WTC11 (cell line): ENCODE measurements around the gene EIF5. TPM values are rescaled to one million over a fixed set of nuclear protein-coding genes. Genes with fewer than 3 reads are reported as not detected.

ENCODE experiments used
- ATAC-seq: fragments of 200-7000 bp; cut with Tn5 transposase; 2 replicates; pipeline ENCODE4 v1.10.0; 2021; ENCODE audit warnings: mild to moderate bottlenecking, moderate library complexity
- CTCF ChIA-PET: fragments of 300-600 bp; sonication (Branson Sonifier 250); formaldehyde crosslinking; loops from one replicate; lab custom pipeline; 2021; ENCODE audit warnings: antibody characterized with exemption; lab: Charles Lee
- POLR2A ChIA-PET: fragments of 350-600 bp; sonication (Branson Sonifier 250); formaldehyde crosslinking; loops from one replicate; lab custom pipeline; 2021; ENCODE audit warnings: antibody characterized with exemption; lab: Charles Lee
- DNase-seq: peaks from one replicate; pipeline ENCODE4 v3.0.0; 2021; ENCODE audit warnings: low spot score
- H3K27ac Mint-ChIP-seq: 2 replicates; pipeline ENCODE4 v1.8.0; 2021; ENCODE audit warnings: mixed read lengths
- H3K27me3 Mint-ChIP-seq: 2 replicates; pipeline ENCODE4 v1.8.0; 2021; ENCODE audit warnings: low read depth, mild to moderate bottlenecking, moderate library complexity, mixed read lengths
- H3K36me3 Mint-ChIP-seq: 2 replicates; pipeline ENCODE4 v1.8.0; 2021; ENCODE audit warnings: mixed read lengths
- H3K4me1 Mint-ChIP-seq: 2 replicates; pipeline ENCODE4 v1.8.0; 2022; ENCODE audit warnings: mixed read lengths
- H3K4me3 Mint-ChIP-seq: 2 replicates; pipeline ENCODE4 v1.8.0; 2021; ENCODE audit warnings: mild to moderate bottlenecking, moderate library complexity, mixed read lengths
- H3K9me3 Mint-ChIP-seq: 2 replicates; pipeline ENCODE4 v1.8.0; 2021; ENCODE audit warnings: mixed read lengths
- CREB1 ChIP-seq: sonication (generic); formaldehyde crosslinking; IDR thresholded peaks from 2 replicates; pipeline ENCODE4 v1.8.0; 2023; ENCODE audit warnings: mild to moderate bottlenecking, missing genetic modification reagents
- CREM ChIP-seq: sonication (generic); formaldehyde crosslinking; IDR thresholded peaks from 2 replicates; pipeline ENCODE4 v1.8.1; 2022; ENCODE audit warnings: mild to moderate bottlenecking, missing genetic modification reagents, moderate library complexity
- ESRRA ChIP-seq: sonication (generic); formaldehyde crosslinking; IDR thresholded peaks from 2 replicates; pipeline ENCODE4 v1.8.1; 2022; ENCODE audit warnings: mild to moderate bottlenecking, missing genetic modification reagents, borderline replicate concordance
- FOXJ3 ChIP-seq: sonication (generic); formaldehyde crosslinking; IDR thresholded peaks from 2 replicates; pipeline ENCODE4 v1.9.0; 2021; ENCODE audit warnings: missing genetic modification reagents, mild to moderate bottlenecking, borderline replicate concordance
- GRHL2 ChIP-seq: fragments of 250-450 bp; sonication (Bioruptor Pico); IDR thresholded peaks from 2 replicates; pipeline ENCODE4 v1.8.0; 2022; ENCODE audit warnings: mild to moderate bottlenecking, moderate library complexity; ENCODE audit not compliant: insufficient replicate concordance, severe bottlenecking
- HMGA2 ChIP-seq: fragments of 250-450 bp; sonication (Bioruptor Pico); IDR thresholded peaks from 2 replicates; pipeline ENCODE4 v1.4.0; 2021; ENCODE audit warnings: mild to moderate bottlenecking, moderate library complexity
- JUN ChIP-seq: sonication (generic); formaldehyde crosslinking; IDR thresholded peaks from 2 replicates; pipeline ENCODE4 v1.8.0; 2023; ENCODE audit warnings: mild to moderate bottlenecking, missing genetic modification reagents
- NFE2L1 ChIP-seq: sonication (generic); formaldehyde crosslinking; IDR thresholded peaks from 2 replicates; pipeline ENCODE4 v1.8.1; 2023; ENCODE audit warnings: missing genetic modification reagents
- NFYB ChIP-seq: sonication (generic); formaldehyde crosslinking; conservative IDR thresholded peaks from 2 replicates; pipeline ENCODE4 v1.8.0; 2022; ENCODE audit warnings: low read depth, missing genetic modification reagents
- NR3C1 ChIP-seq: sonication (generic); formaldehyde crosslinking; conservative IDR thresholded peaks from 2 replicates; pipeline ENCODE4 v1.8.1; 2023; ENCODE audit warnings: low read depth, mild to moderate bottlenecking, missing genetic modification reagents
- RELA ChIP-seq: sonication (generic); formaldehyde crosslinking; IDR thresholded peaks from 2 replicates; pipeline ENCODE4 v1.8.1; 2022; ENCODE audit warnings: missing genetic modification reagents, mild to moderate bottlenecking, borderline replicate concordance
- TP53 ChIP-seq: sonication (generic); formaldehyde crosslinking; IDR thresholded peaks from 2 replicates; pipeline ENCODE4 v1.8.1; 2023; ENCODE audit warnings: mild to moderate bottlenecking, missing genetic modification reagents
- USF2 ChIP-seq: sonication (generic); formaldehyde crosslinking; IDR thresholded peaks from 2 replicates; pipeline ENCODE4 v1.8.1; 2023; ENCODE audit warnings: mild to moderate bottlenecking, missing genetic modification reagents, moderate library complexity
- ZNF425 ChIP-seq: fragments of 250-450 bp; sonication (Bioruptor Pico); conservative IDR thresholded peaks from 2 replicates; pipeline ENCODE4 v1.9.0; 2021; ENCODE audit warnings: mild to moderate bottlenecking
- total RNA-seq: library from RNA; stranded (reverse); gene quantifications from 3 replicates; pipeline ENCODE4 v1.2.3, GENCODE V29; 2021
- TF ChIP-seq, protein P1 (sequence below): sonication (generic); formaldehyde crosslinking; IDR thresholded peaks from 2 replicates; pipeline ENCODE4 v1.8.1; 2022; ENCODE audit warnings: low read depth, mild to moderate bottlenecking, moderate library complexity, missing genetic modification reagents, borderline replicate concordance
- TF ChIP-seq, protein P2 (sequence below): sonication (generic); formaldehyde crosslinking; IDR thresholded peaks from 2 replicates; pipeline ENCODE4 v1.8.1; 2022; ENCODE audit warnings: missing genetic modification reagents, borderline replicate concordance
- TF ChIP-seq, protein P3 (sequence below): fragments of 250-450 bp; sonication (Bioruptor Pico); IDR thresholded peaks from 2 replicates; pipeline ENCODE4 v1.9.0; 2021; ENCODE audit warnings: mild to moderate bottlenecking
- TF ChIP-seq, protein P4 (sequence below): sonication (generic); formaldehyde crosslinking; IDR thresholded peaks from 2 replicates; pipeline ENCODE4 v1.8.1; 2022; ENCODE audit warnings: mild to moderate bottlenecking, missing genetic modification reagents, moderate library complexity, borderline replicate concordance

The EIF5 gene
- total RNA-seq, 1 experiment from 2014 or later = 282 TPM

GRCh38 chr14:103311171-103311997, 22.7 kb upstream of the EIF5 start:
- Mint-ChIP-seq H3K36me3 (no peaks in the 10 kb centered on the region), H3K27me3 (no peaks in the 10 kb centered on the region; the same call in 1 of the 2 replicates), H3K4me3 (no peak overlapping the region), H3K4me1 (peaks cover 3% of the 10 kb centered on the region; the same call in 1 of the 2 replicates), H3K27ac (no peak overlapping the region), H3K9me3 (no peaks in the 10 kb centered on the region)
- ChIA-PET CTCF (interaction anchor here (0.5 to 2.5 kb wide), 2 partner anchors 39 to 206 kb away, joined by 4 to 7 read pairs; no protein-coding TSS in a partner anchor), POLR2A (no interaction called here)
- no peak for DNase-seq
- TF ChIP-seq GRHL2 = no peak
- TF ChIP-seq ESRRA (CRISPR knock-in tag) = no peak
- TF ChIP-seq FOXJ3 (CRISPR knock-in tag) = no peak
- no peak for TF ChIP-seq USF2 (CRISPR knock-in tag)
- ATAC-seq = no peak

GRCh38 chr14:103312006-103312635, 21.9 kb upstream of the EIF5 start:
- DNase-seq (no peak), ATAC-seq (no peak)
- ChIA-PET CTCF (no interaction called here), POLR2A (no interaction called here)
- TF ChIP-seq, protein P1, sequence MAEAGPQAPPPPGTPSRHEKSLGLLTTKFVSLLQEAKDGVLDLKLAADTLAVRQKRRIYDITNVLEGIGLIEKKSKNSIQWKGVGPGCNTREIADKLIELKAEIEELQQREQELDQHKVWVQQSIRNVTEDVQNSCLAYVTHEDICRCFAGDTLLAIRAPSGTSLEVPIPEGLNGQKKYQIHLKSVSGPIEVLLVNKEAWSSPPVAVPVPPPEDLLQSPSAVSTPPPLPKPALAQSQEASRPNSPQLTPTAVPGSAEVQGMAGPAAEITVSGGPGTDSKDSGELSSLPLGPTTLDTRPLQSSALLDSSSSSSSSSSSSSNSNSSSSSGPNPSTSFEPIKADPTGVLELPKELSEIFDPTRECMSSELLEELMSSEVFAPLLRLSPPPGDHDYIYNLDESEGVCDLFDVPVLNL (CRISPR knock-in tag) = no peak
- TF ChIP-seq JUN (CRISPR knock-in tag) (no peak), CREM (CRISPR knock-in tag) (no peak), HMGA2 (CRISPR knock-in tag) (no peak), NFYB (CRISPR knock-in tag) (no peak), NFE2L1 (CRISPR knock-in tag) (no peak)
- TF ChIP-seq, protein P2, sequence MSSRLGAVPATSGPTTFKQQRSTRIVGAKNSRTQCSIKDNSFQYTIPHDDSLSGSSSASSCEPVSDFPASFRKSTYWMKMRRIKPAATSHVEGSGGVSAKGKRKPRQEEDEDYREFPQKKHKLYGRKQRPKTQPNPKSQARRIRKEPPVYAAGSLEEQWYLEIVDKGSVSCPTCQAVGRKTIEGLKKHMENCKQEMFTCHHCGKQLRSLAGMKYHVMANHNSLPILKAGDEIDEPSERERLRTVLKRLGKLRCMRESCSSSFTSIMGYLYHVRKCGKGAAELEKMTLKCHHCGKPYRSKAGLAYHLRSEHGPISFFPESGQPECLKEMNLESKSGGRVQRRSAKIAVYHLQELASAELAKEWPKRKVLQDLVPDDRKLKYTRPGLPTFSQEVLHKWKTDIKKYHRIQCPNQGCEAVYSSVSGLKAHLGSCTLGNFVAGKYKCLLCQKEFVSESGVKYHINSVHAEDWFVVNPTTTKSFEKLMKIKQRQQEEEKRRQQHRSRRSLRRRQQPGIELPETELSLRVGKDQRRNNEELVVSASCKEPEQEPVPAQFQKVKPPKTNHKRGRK (CRISPR knock-in tag) = no peak
- TF ChIP-seq, protein P3, sequence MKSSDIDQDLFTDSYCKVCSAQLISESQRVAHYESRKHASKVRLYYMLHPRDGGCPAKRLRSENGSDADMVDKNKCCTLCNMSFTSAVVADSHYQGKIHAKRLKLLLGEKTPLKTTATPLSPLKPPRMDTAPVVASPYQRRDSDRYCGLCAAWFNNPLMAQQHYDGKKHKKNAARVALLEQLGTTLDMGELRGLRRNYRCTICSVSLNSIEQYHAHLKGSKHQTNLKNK = no peak
- TF ChIP-seq, protein P4, sequence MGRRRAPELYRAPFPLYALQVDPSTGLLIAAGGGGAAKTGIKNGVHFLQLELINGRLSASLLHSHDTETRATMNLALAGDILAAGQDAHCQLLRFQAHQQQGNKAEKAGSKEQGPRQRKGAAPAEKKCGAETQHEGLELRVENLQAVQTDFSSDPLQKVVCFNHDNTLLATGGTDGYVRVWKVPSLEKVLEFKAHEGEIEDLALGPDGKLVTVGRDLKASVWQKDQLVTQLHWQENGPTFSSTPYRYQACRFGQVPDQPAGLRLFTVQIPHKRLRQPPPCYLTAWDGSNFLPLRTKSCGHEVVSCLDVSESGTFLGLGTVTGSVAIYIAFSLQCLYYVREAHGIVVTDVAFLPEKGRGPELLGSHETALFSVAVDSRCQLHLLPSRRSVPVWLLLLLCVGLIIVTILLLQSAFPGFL = no peak
- peaks cover 10% of the 10 kb centered on the region for H3K4me1 Mint-ChIP-seq
- no peak overlapping the region for H3K27ac Mint-ChIP-seq
- no peaks in the 10 kb centered on the region for H3K9me3 Mint-ChIP-seq
- no peak overlapping the region for H3K4me3 Mint-ChIP-seq
- H3K36me3 Mint-ChIP-seq = no peaks in the 10 kb centered on the region
- no peaks in the 10 kb centered on the region; the same call in 1 of the 2 replicates for H3K27me3 Mint-ChIP-seq

DNA sequence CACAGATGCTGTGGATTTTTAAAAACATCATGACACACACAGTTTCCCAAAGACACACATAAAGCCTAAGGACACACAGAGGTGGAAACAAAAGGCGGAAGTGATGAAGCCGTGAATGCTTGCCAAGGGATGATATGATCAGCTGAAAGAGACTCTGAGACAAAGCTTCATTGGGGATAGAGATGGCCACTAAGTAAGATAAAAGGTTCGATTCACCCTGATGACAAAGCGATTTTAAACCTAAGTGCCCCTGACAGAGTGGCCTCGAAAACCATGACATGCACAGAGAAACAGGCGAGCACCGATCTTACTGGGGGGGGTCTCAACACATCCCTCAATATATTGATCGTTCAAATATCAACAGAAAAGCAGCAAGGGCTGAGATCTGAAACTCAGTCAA, 20.3 kb upstream of the EIF5 start:
- Mint-ChIP-seq H3K27ac (no peak overlapping the region), H3K4me1 (peaks cover 25% of the 10 kb centered on the region), H3K27me3 (no peaks in the 10 kb centered on the region), H3K4me3 (no peak overlapping the region), H3K9me3 (no peaks in the 10 kb centered on the region), H3K36me3 (no peaks in the 10 kb centered on the region)
- ATAC-seq (no peak), DNase-seq (no peak)
- TF ChIP-seq CREB1 (CRISPR knock-in tag) = no peak
- TF ChIP-seq TP53 = no peak
- TF ChIP-seq ZNF425 = no peak
- TF ChIP-seq NR3C1 (CRISPR knock-in tag) = no peak
- no peak for TF ChIP-seq FOXJ3 (CRISPR knock-in tag)
- TF ChIP-seq RELA (CRISPR knock-in tag) = no peak
- ChIA-PET POLR2A (no interaction called here), CTCF (interaction anchor here (1.4 kb wide), 1 partner anchor 15 kb away, joined by 4 read pairs; no protein-coding TSS in a partner anchor)
